HG03175 (cell line): ENCODE data around the gene PAOX.
"Not testable (repeated sequence)": the region's sequence is repeated elsewhere in the genome, so short reads cannot be mapped to it uniquely, and the experiment has no call there.

ENCODE experiments used
- ATAC-seq: cut with Tn5 transposase; IDR thresholded peaks from one replicate; pipeline ENCODE4 v1.9.1; 2021; ENCODE audit warnings: mild to moderate bottlenecking, moderate library complexity; ENCODE audit not compliant: unreplicated experiment

PAOX gene

GRCh38 chr10:133403359-133403758 lies 24.3 kb downstream of the PAOX start:
- no peak for ATAC-seq

GRCh38 chr10:133403784-133404183 lies 24.7 kb downstream of the PAOX start:
- no peak for ATAC-seq

- no peak for ATAC-seq
Measured at GRCh38 chr10:133405272-133405671, 26.2 kb downstream of the PAOX start.

- ATAC-seq = peak; percentile 50
Measured at GRCh38 chr10:133405844-133406527, 26.9 kb downstream of the PAOX start.

- no peak for ATAC-seq
Measured at GRCh38 chr10:133411523-133412380, 32.7 kb downstream of the PAOX start.

- ATAC-seq = no peak
Measured at GRCh38 chr10:133412381-133412711, 33.3 kb downstream of the PAOX start.

- not testable (repeated sequence) for ATAC-seq
Measured at GRCh38 chr10:133414401-133414800, 35.3 kb downstream of the PAOX start.

- no peak for ATAC-seq
Measured at GRCh38 chr10:133415752-133416151, 36.7 kb downstream of the PAOX start.

GRCh38 chr10:133418289-133418993 lies 39.4 kb downstream of the PAOX start:
- ATAC-seq = no peak

GRCh38 chr10:133419211-133419950 lies 40.3 kb downstream of the PAOX start:
- no peak for ATAC-seq

GRCh38 chr10:133420028-133420427 lies 41.0 kb downstream of the PAOX start:
- no peak for ATAC-seq

GRCh38 chr10:133420579-133420978 lies 41.5 kb downstream of the PAOX start:
- ATAC-seq = no peak

- no peak for ATAC-seq
Measured at GRCh38 chr10:133421336-133422222, 42.5 kb downstream of the PAOX start.

GRCh38 chr10:133422223-133422806 lies 43.3 kb downstream of the PAOX start:
- no peak for ATAC-seq

GRCh38 chr10:133422807-133423771 lies 44.0 kb downstream of the PAOX start:
- no peak for ATAC-seq

GRCh38 chr10:133424102-133424501 lies 45.0 kb downstream of the PAOX start:
- not testable (repeated sequence) for ATAC-seq

GRCh38 chr10:133424601-133425000 lies 45.5 kb downstream of the PAOX start, which contains the start of gene SPRN:
TSS of gene SPRN (minus strand) at chr10:133424625. CDS start at chr10:133423681, 944 bp downstream.
- not testable (repeated sequence) for ATAC-seq

GRCh38 chr10:133429571-133429970 lies 50.5 kb downstream of the PAOX start:
- not testable (repeated sequence) for ATAC-seq
